NT2/D1 (cell line): ENCODE measurements around the gene ACTG2.
"Not testable (repeated sequence)": the region's sequence is repeated elsewhere in the genome, so short reads cannot be mapped to it uniquely, and the experiment has no call there.

Experiments
- DNase-seq: peaks from one replicate; pipeline ENCODE4 v3.0.0-alpha.2; 2011; ENCODE audit warnings: low read depth, low spot score
- H3K27me3 ChIP-seq: 2 replicates; pipeline ENCODE4 v1.6.0; 2011; ENCODE audit warnings: mild to moderate bottlenecking; ENCODE audit not compliant: insufficient read length, insufficient read depth
- H3K36me3 ChIP-seq: 2 replicates; pipeline ENCODE4 v1.6.1; 2011; ENCODE audit warnings: mild to moderate bottlenecking, low read length, mixed read lengths; ENCODE audit not compliant: insufficient read depth, insufficient read length
- H3K4me1 ChIP-seq: 2 replicates; pipeline ENCODE4 v1.5.1; 2011; ENCODE audit not compliant: insufficient read depth, insufficient read length
- H3K4me3 ChIP-seq: 2 replicates; pipeline ENCODE4 v1.5.1; 2011; ENCODE audit warnings: low read depth; ENCODE audit not compliant: insufficient read length
- H3K9ac ChIP-seq: 2 replicates; pipeline ENCODE4 v1.6.0; 2011; ENCODE audit warnings: low read depth; ENCODE audit not compliant: insufficient read length
- H3K9me3 ChIP-seq: 2 replicates; pipeline ENCODE4 v1.5.1; 2011; ENCODE audit warnings: mild to moderate bottlenecking, low read length; ENCODE audit not compliant: insufficient read depth
- SUZ12 ChIP-seq: IDR thresholded peaks from 2 replicates; pipeline ENCODE4 v1.6.1; 2011; ENCODE audit not compliant: insufficient read length, insufficient read depth; ENCODE audit errors: extremely low read depth
- YY1 ChIP-seq: IDR thresholded peaks from 2 replicates; pipeline ENCODE4 v1.6.1; 2011; ENCODE audit not compliant: insufficient read length, insufficient read depth
- ZNF274 ChIP-seq: IDR thresholded peaks from 2 replicates; pipeline ENCODE4 v1.6.1; 2011; ENCODE audit warnings: mild to moderate bottlenecking, low read depth, low read length

The ACTG2 gene

GRCh38 chr2:73886357-73886756, 6.5 kb upstream of the ACTG2 start:
- Histone ChIP-seq H3K9ac (no peak overlapping the region), H3K4me3 (no peak overlapping the region), H3K9me3 (no peaks in the 10 kb centered on the region), H3K27me3 (no peaks in the 10 kb centered on the region), H3K4me1 (no peaks in the 10 kb centered on the region), H3K36me3 (no peaks in the 10 kb centered on the region)
- TF ChIP-seq SUZ12 = no peak
- no peak for TF ChIP-seq ZNF274
- TF ChIP-seq YY1 = no peak
- DNase-seq = no peak

- not testable (repeated sequence) for H3K9me3 ChIP-seq, H3K4me3 ChIP-seq, H3K4me1 ChIP-seq, H3K9ac ChIP-seq, H3K27me3 ChIP-seq, DNase-seq, H3K36me3 ChIP-seq
Observed at GRCh38 chr2:73887596-73888353, 5.0 kb upstream of the ACTG2 start.

- TF ChIP-seq SUZ12 (no peak), YY1 (no peak), ZNF274 (no peak)
- no peaks in the 10 kb centered on the region for H3K9me3 ChIP-seq
- H3K27me3 ChIP-seq = no peaks in the 10 kb centered on the region
- no peak for DNase-seq
- H3K4me3 ChIP-seq = no peak overlapping the region
- no peaks in the 10 kb centered on the region for H3K4me1 ChIP-seq
- no peaks in the 10 kb centered on the region for H3K36me3 ChIP-seq
- H3K9ac ChIP-seq = no peak overlapping the region
Observed at GRCh38 chr2:73888388-73888787, 4.4 kb upstream of the ACTG2 start.

- H3K9ac ChIP-seq = no peak overlapping the region
- H3K4me3 ChIP-seq = no peak overlapping the region
- H3K4me1 ChIP-seq = no peaks in the 10 kb centered on the region
- no peak for TF ChIP-seq YY1
- TF ChIP-seq SUZ12 = no peak
- TF ChIP-seq ZNF274 = no peak
- DNase-seq = no peak
- no peaks in the 10 kb centered on the region for H3K36me3 ChIP-seq
- H3K9me3 ChIP-seq = no peaks in the 10 kb centered on the region
- no peaks in the 10 kb centered on the region for H3K27me3 ChIP-seq
Observed at GRCh38 chr2:73889206-73889605, 3.6 kb upstream of the ACTG2 start.

- H3K4me3 ChIP-seq = no peak overlapping the region
- H3K9me3 ChIP-seq = no peaks in the 10 kb centered on the region
- H3K4me1 ChIP-seq = no peaks in the 10 kb centered on the region
- no peak overlapping the region for H3K9ac ChIP-seq
- no peaks in the 10 kb centered on the region for H3K27me3 ChIP-seq
- DNase-seq = no peak
- no peak for TF ChIP-seq SUZ12
- no peak for TF ChIP-seq ZNF274
- no peak for TF ChIP-seq YY1
- H3K36me3 ChIP-seq = no peaks in the 10 kb centered on the region
Observed at GRCh38 chr2:73890301-73891092, 2.3 kb upstream of the ACTG2 start.

- TF ChIP-seq ZNF274 = no peak
- no peak for TF ChIP-seq YY1
- TF ChIP-seq SUZ12 = no peak
- no peak overlapping the region for H3K9ac ChIP-seq
- no peaks in the 10 kb centered on the region for H3K27me3 ChIP-seq
- H3K36me3 ChIP-seq = no peaks in the 10 kb centered on the region
- H3K4me3 ChIP-seq = no peak overlapping the region
- no peaks in the 10 kb centered on the region for H3K9me3 ChIP-seq
- no peak for DNase-seq
- H3K4me1 ChIP-seq = no peaks in the 10 kb centered on the region
Observed at GRCh38 chr2:73891276-73891901, 1.4 kb upstream of the ACTG2 start.
